Kidney (tissue), 14 donors: ENCODE results near the gene CCDC24. TPM values are rescaled to one million over a fixed set of nuclear protein-coding genes. Genes with fewer than 3 reads are reported as not detected.
A peak's percentile ranks its signal among the peaks of the same experiment; 100 is the strongest.

Source experiments
- DNase-seq, 5 donors: peaks; one replicate each; pipeline ENCODE4 v3.0.0-alpha.2; 2013 to 2020
- FAIRE-seq: peaks from 2 replicates; lab custom pipeline; 2012; peaks lifted over from hg19 to GRCh38; lab: Jason Lieb, UNC
- H3K27ac ChIP-seq, 2 donors: one replicate each; pipeline ENCODE4 v1.7.0; 2013; ENCODE audit warnings: low read depth in 2 of 2, low read length in 2 of 2, inconsistent platforms in 1 of 2
- H3K27me3 ChIP-seq: one replicate; pipeline ENCODE4 v1.7.1; 2013; ENCODE audit warnings: low read length, inconsistent platforms; ENCODE audit not compliant: control insufficient read depth, insufficient read depth
- H3K36me3 ChIP-seq, 3 donors: one replicate each; pipeline versions ENCODE4 v1.7.0 to v1.7.1; 2013; ENCODE audit warnings: low read length in 3 of 3, control low read depth in 1 of 3, inconsistent platforms in 1 of 3; ENCODE audit not compliant: insufficient read depth in 3 of 3, control insufficient read depth in 2 of 3
- H3K4me1 ChIP-seq, 3 donors: one replicate each; pipeline versions ENCODE4 v1.7.0 to v1.7.1; 2013; ENCODE audit warnings: low read length in 3 of 3, inconsistent platforms in 1 of 3, low read depth in 1 of 3; ENCODE audit not compliant: control insufficient read depth in 2 of 3, insufficient read depth in 2 of 3
- H3K4me3 ChIP-seq, 3 donors: one replicate each; pipeline versions ENCODE4 v1.7.0 to v1.8.1; 2013; ENCODE audit warnings: low read length in 3 of 3, control low read depth in 1 of 3, inconsistent platforms in 1 of 3
- H3K9ac ChIP-seq, 3 donors: one replicate each; pipeline versions ENCODE4 v1.7.0 to v1.7.1; 2013; ENCODE audit warnings: low read length in 3 of 3, control low read depth in 1 of 3, inconsistent platforms in 1 of 3
- H3K9me3 ChIP-seq, 3 donors: one replicate each; pipeline versions ENCODE4 v1.7.0 to v1.7.1; 2013; ENCODE audit warnings: low read length in 3 of 3, control low read depth in 1 of 3, inconsistent platforms in 1 of 3; ENCODE audit not compliant: control insufficient read depth in 2 of 3, insufficient read depth in 1 of 3
- intact Hi-C: fragments of 100-400 bp; cut with DNase I; formaldehyde crosslinking; loops from one replicate; pipeline ENCODE4 v1.11.1; 2022
- polyA plus RNA-seq: library from polyadenylated mRNA; stranded (reverse); fragments of 350-450 nt; fragmentation: Illumina TruSeq; extraction: RNeasy Lipid Tissue Mini Kit (QIAGEN cat#74804); gene quantifications from one replicate; pipeline ENCODE4 v1.2.3, GENCODE V29; 2014; ENCODE audit warnings: low read depth, low replicate concordance; ENCODE audit not compliant: insufficient read depth
- total RNA-seq: library from RNA; stranded (reverse); fragmentation: NEBNext Ultra II Directional; extraction: Animal tissue kit (Norgen Biotek cat#: 25700); gene quantifications from one replicate; pipeline ENCODE4 v1.2.1, GENCODE V29; 2021
- TF ChIP-seq, protein P1 (sequence below): IDR thresholded peaks from 3 replicates; pipeline ENCODE4 v1.5.1; 2012; ENCODE audit warnings: mild to moderate bottlenecking, moderate library complexity, borderline replicate concordance; ENCODE audit not compliant: insufficient read depth; ENCODE audit errors: extremely low read depth
- donor health status: control.
- donor health status: control.
- donor health status: control.
- donor health status: control.
- donor health status: control.
- donor health status: DM: yes; HTN: yes; CAD: no.
- donor health status: Normal renal cell carcinoma (clear cell type).

CCDC24 gene
- total and polyA plus RNA-seq, 2 donors from 2014 or later = 24.3 to 35.6 TPM

GRCh38 chr1:44030605-44031251 lies 39.3 kb downstream of the CCDC24 start:
- Histone ChIP-seq H3K27ac (peak overlapping the region; percentile 43 to 79), H3K36me3 (no peaks in the 10 kb centered on the region), H3K9me3 (no peaks in the 10 kb centered on the region), H3K27me3 (no peaks in the 10 kb centered on the region), H3K4me3 (peak overlapping the region; percentile 51 to 69 (median 61)), H3K4me1 (peaks cover 0 to 20% (median 18%) of the 10 kb centered on the region in 3 donors), H3K9ac (peak overlapping the region in 2 of 3 donors; percentile 30 to 40)
- intact Hi-C loops = no loop called here
- FAIRE-seq = no peak
- peak in 4 of 5 donors; percentile 69 to 80 (median 72) for DNase-seq
- TF ChIP-seq, protein P1, sequence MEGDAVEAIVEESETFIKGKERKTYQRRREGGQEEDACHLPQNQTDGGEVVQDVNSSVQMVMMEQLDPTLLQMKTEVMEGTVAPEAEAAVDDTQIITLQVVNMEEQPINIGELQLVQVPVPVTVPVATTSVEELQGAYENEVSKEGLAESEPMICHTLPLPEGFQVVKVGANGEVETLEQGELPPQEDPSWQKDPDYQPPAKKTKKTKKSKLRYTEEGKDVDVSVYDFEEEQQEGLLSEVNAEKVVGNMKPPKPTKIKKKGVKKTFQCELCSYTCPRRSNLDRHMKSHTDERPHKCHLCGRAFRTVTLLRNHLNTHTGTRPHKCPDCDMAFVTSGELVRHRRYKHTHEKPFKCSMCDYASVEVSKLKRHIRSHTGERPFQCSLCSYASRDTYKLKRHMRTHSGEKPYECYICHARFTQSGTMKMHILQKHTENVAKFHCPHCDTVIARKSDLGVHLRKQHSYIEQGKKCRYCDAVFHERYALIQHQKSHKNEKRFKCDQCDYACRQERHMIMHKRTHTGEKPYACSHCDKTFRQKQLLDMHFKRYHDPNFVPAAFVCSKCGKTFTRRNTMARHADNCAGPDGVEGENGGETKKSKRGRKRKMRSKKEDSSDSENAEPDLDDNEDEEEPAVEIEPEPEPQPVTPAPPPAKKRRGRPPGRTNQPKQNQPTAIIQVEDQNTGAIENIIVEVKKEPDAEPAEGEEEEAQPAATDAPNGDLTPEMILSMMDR = no peak

DNA sequence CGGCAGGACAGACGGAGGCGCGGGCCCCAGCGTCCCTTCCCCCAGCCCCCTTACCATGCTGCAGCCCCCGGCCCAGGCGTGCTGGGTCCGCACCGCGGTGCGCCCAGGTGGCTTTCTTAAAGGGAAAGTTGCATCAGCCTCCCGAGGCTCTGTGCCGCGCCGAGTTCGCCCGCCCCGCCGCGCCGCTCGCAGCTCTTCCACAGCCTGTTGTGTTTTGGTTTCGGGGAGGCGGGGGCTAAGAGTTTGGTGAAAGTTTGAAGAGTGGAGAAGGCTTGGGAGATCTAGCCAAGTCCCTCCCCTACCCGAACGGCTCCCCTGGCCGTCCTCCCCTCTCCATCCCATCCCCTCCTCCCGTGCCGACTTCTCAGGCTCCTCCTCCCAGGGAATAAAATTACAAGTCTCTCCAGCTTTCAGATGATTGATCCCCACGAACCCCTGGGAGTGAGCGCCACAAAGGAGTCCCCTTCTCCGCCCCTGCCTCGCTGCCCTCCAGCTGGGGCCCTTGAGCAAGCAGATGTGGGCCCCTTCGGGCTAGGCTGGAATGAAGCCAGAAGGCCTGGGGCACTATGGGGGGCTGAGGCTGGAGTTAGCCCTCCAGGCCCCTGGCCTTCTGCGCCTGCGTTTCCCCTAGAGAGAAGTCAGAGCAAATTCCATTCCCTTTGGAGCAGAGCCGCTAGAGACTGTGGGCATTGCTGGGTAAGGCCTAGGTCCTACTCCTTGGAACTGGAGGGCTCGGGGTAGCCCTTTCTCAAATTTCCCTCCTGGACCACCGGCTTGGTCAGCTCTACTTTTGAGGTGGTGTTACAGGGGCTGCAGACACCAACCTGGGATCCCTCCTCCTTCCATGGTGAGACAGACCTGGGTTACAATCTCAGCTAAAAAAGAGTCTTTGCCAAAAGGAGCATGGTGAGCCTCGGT lies 40.1 kb downstream of the CCDC24 start, which contains the start of gene SLC6A9:
TSS of gene SLC6A9 (minus strand) at position 211 of the 918 bp plus-strand sequence. CDS start 7,185 bp downstream, outside the sequence.
- FAIRE-seq = no peak
- peak within 1 kb of the TSS; percentile 43 to 79 for H3K27ac ChIP-seq

GRCh38 chr1:44032170-44032790 lies 40.9 kb downstream of the CCDC24 start:
- Histone ChIP-seq H3K27ac (peak overlapping the region in 1 of 2 donors; percentile 32), H3K9ac (no peak overlapping the region), H3K36me3 (no peaks in the 10 kb centered on the region), H3K4me1 (peaks cover 0 to 30% (median 28%) of the 10 kb centered on the region in 3 donors), H3K9me3 (no peaks in the 10 kb centered on the region), H3K27me3 (no peaks in the 10 kb centered on the region), H3K4me3 (no peak overlapping the region)
- intact Hi-C loops = no loop called here
- FAIRE-seq (no peak), DNase-seq (no peak)
- TF ChIP-seq, protein P1 = no peak

More for the DNA sequence above, 40.1 kb downstream of the CCDC24 start, which contains the start of gene SLC6A9:
- DNase-seq = peak; percentile 79 to 92 (median 83)
- intact Hi-C loops = no loop called here
- Histone ChIP-seq H3K9ac (peak within 1 kb of the TSS in 2 of 3 donors; percentile 30 to 40), H3K36me3 (no peaks in the 10 kb centered on the region), H3K9me3 (no peaks in the 10 kb centered on the region), H3K27me3 (no peaks in the 10 kb centered on the region), H3K4me3 (peak within 1 kb of the TSS; percentile 51 to 69 (median 61)), H3K4me1 (peaks cover 0 to 26% (median 25%) of the 10 kb centered on the region in 3 donors)
- TF ChIP-seq, protein P1 = no peak
